GM12878 (cell line): ENCODE data around the gene AMT. TPM values are rescaled to one million over a fixed set of nuclear protein-coding genes. Genes with fewer than 3 reads are reported as not detected.

ENCODE experiments used
- ATAC-seq: fragments of 200-7000 bp; cut with Tn5 transposase; 3 replicates; pipeline ENCODE4 v1.9.1; 2020; ENCODE audit warnings: mild to moderate bottlenecking, moderate library complexity
- BruUV-seq: library from RNA; stranded (reverse); fragments of 400-500 nt; replicated peaks from 2 replicates; lab custom pipeline; 2021; lab: Mats Ljungman, UMichigan
- CTCF ChIA-PET: fragments of 300-600 bp; sonication (Branson Sonifier 250); formaldehyde crosslinking; extraction: SDS; loops from one replicate; lab custom pipeline; 2021; ENCODE audit warnings: inconsistent platforms; lab: Yijun Ruan, JAX
- POLR2A ChIA-PET: fragments of 350-600 bp; formaldehyde crosslinking; extraction: SDS; loops from one replicate; lab custom pipeline; 2021; ENCODE audit warnings: inconsistent platforms; lab: Charles Lee
- RAD21 ChIA-PET: fragments of 300-600 bp; sonication (Branson Sonifier 250); formaldehyde crosslinking; loops from one replicate; lab custom pipeline; 2023; ENCODE audit warnings: antibody characterized with exemption; ENCODE audit not compliant: unreplicated experiment; lab: Charles Lee
- SMC1A ChIA-PET: fragments of 300-600 bp; sonication (Branson Sonifier 250); formaldehyde crosslinking; loops from one replicate; lab custom pipeline; 2023; ENCODE audit not compliant: unreplicated experiment, uncharacterized antibody; lab: Charles Lee
- DNase-seq: peaks from one replicate; pipeline ENCODE4 v3.0.0-alpha.2; 2011; ENCODE audit warnings: low read depth, low spot score
- FAIRE-seq: peaks from 3 replicates; lab custom pipeline; 2011; peaks lifted over from hg19 to GRCh38; lab: Jason Lieb, UNC
- H2AFZ ChIP-seq: 2 replicates; pipeline ENCODE4 v1.6.0; 2011; ENCODE audit warnings: low read depth, low read length, control low read depth; ENCODE audit not compliant: control insufficient read depth
- H3K27ac ChIP-seq: 2 replicates; pipeline ENCODE4 v1.5.1; 2011; ENCODE audit warnings: control low read depth; ENCODE audit not compliant: control insufficient read depth, insufficient read depth
- H3K27me3 ChIP-seq, 2 experiments: replicated peaks in 1 of 2; 2 replicates each; pipeline versions ENCODE4 v1.6.0 to v1.6.1; 2011; ENCODE audit warnings: low read length in 1 of 2; ENCODE audit not compliant: control insufficient read depth in 2 of 2, insufficient read depth in 2 of 2
- H3K36me3 ChIP-seq, 2 experiments: 2 replicates each; pipeline ENCODE4 v1.5.1; 2011; ENCODE audit warnings: low read length in 1 of 2; ENCODE audit not compliant: control insufficient read depth in 2 of 2, insufficient read depth in 2 of 2
- H3K4me1 ChIP-seq: 2 replicates; pipeline ENCODE4 v1.6.1; 2011; ENCODE audit warnings: mild to moderate bottlenecking, low read length, moderate library complexity, mixed read lengths; ENCODE audit not compliant: control insufficient read depth, insufficient read depth
- H3K4me2 ChIP-seq: 2 replicates; pipeline ENCODE4 v1.6.0; 2011; ENCODE audit warnings: control low read depth; ENCODE audit not compliant: control insufficient read depth, insufficient read depth
- H3K4me3 ChIP-seq: fragments of 200-600 bp; sonication (generic); 2 replicates; pipeline ENCODE4 v1.5.1; 2016
- H3K79me2 ChIP-seq: 2 replicates; pipeline ENCODE4 v1.6.0; 2011; ENCODE audit warnings: low read length; ENCODE audit not compliant: control insufficient read depth, insufficient read depth
- H3K9ac ChIP-seq: 2 replicates; pipeline ENCODE4 v1.8.0; 2011; ENCODE audit warnings: low read length, control low read depth, mixed read lengths; ENCODE audit not compliant: control insufficient read depth, insufficient read depth
- H3K9me3 ChIP-seq: replicated peaks from 3 replicates; pipeline ENCODE4 v1.5.1; 2011; ENCODE audit warnings: mild to moderate bottlenecking, low read length; ENCODE audit not compliant: control insufficient read depth, insufficient read depth
- H4K20me1 ChIP-seq: 2 replicates; pipeline ENCODE4 v1.6.0; 2011; ENCODE audit not compliant: control insufficient read depth, insufficient read depth
- ATF7 ChIP-seq: fragments of 450-650 bp; IDR thresholded peaks from 2 replicates; pipeline ENCODE4 v1.6.1; 2016; ENCODE audit warnings: low read depth, mild to moderate bottlenecking
- BACH1 ChIP-seq: fragments of 450-650 bp; IDR thresholded peaks from 2 replicates; pipeline ENCODE4 v1.6.1; 2017; ENCODE audit warnings: mild to moderate bottlenecking, borderline replicate concordance
- CEBPZ ChIP-seq: fragments of 150-350 bp; IDR thresholded peaks from 2 replicates; pipeline ENCODE4 v1.6.1; 2016; ENCODE audit warnings: low read depth, low read length
- CTCF ChIP-seq, 3 experiments: IDR thresholded peaks in 2 of 3; conservative IDR thresholded peaks in 1 of 3; 2 replicates each; pipeline ENCODE4 v1.5.1; 2011; ENCODE audit warnings: low read depth in 3 of 3, low read length in 3 of 3, mild to moderate bottlenecking in 3 of 3, control low read depth in 2 of 3, moderate library complexity in 2 of 3, inconsistent platforms in 1 of 3, mixed read lengths in 1 of 3; ENCODE audit not compliant: control insufficient read depth in 2 of 3, insufficient read depth in 1 of 3; ENCODE audit errors: extremely low read depth in 1 of 3
- ELK1 ChIP-seq: IDR thresholded peaks from 2 replicates; pipeline ENCODE4 v1.6.1; 2012; ENCODE audit warnings: low read depth, low read length, improper control_type of control experiment
- EZH2 ChIP-seq: IDR thresholded peaks from 2 replicates; pipeline ENCODE4 v1.6.1; 2012; ENCODE audit warnings: low read depth, mild to moderate bottlenecking, control low read depth, inconsistent platforms, low read length, borderline replicate concordance; ENCODE audit not compliant: control insufficient read depth
- GABPA ChIP-seq: IDR thresholded peaks from 2 replicates; pipeline ENCODE4 v1.6.1; 2014; ENCODE audit warnings: antibody characterized with exemption, low read depth, mild to moderate bottlenecking, inconsistent platforms
- GATAD2B ChIP-seq: fragments of 450-650 bp; conservative IDR thresholded peaks from 2 replicates; pipeline ENCODE4 v1.6.1; 2017; ENCODE audit warnings: low read depth, mild to moderate bottlenecking, moderate library complexity
- NFYA ChIP-seq: IDR thresholded peaks from 2 replicates; pipeline ENCODE4 v1.6.1; 2011; ENCODE audit warnings: low read depth, mild to moderate bottlenecking, low read length, improper control_type of control experiment, borderline replicate concordance
- NR2F1 ChIP-seq: fragments of 450-650 bp; conservative IDR thresholded peaks from 2 replicates; pipeline ENCODE4 v1.6.1; 2017; ENCODE audit warnings: mild to moderate bottlenecking
- TCF12 ChIP-seq: IDR thresholded peaks from 2 replicates; pipeline ENCODE4 v1.6.1; 2011; ENCODE audit warnings: low read depth, mild to moderate bottlenecking, low read length
- TCF7 ChIP-seq: IDR thresholded peaks from 2 replicates; pipeline ENCODE4 v1.6.1; 2014; ENCODE audit warnings: antibody characterized with exemption, borderline replicate concordance
- ZBED1 ChIP-seq: IDR thresholded peaks from 2 replicates; pipeline ENCODE4 v1.6.1; 2016; ENCODE audit warnings: borderline replicate concordance
- ZNF687 ChIP-seq: fragments of 450-650 bp; IDR thresholded peaks from 2 replicates; pipeline ENCODE4 v1.6.1; 2017; ENCODE audit warnings: mild to moderate bottlenecking, moderate library complexity
- WGBS: methylation state at CpG from one replicate; pipeline ENCODE4 v1.1.6; 2016; ENCODE audit warnings: low lambda C conversion rate; ENCODE audit not compliant: insufficient replicate concordance, insufficient coverage; ENCODE audit errors: missing lambda C conversion rate; 5-methylcytosine and 5-hydroxymethylcytosine counted together
- in situ Hi-C: fragments of 300-500 bp; cut with MboI; formaldehyde crosslinking; loops from 9 replicates; pipeline ENCODE4 v1.14.3; 2018; ENCODE audit warnings: mixed read lengths
- intact Hi-C: fragments of 100-400 bp; cut with micrococcal nuclease; formaldehyde crosslinking; loops from one replicate; pipeline ENCODE4 v1.14.2; 2022; ENCODE audit not compliant: unreplicated experiment
- polyA plus RNA-seq, 11 experiments: library from polyadenylated mRNA; depleted of rRNA in 4 of 11; unstranded in 6 of 11; stranded (reverse) in 5 of 11; fragments of >200 nt; fragmentation: Nextera tagmentation in 4 of 11; fragmentation: Illumina TruSeq in 1 of 11; extraction: Ambion mirVana in 4 of 11; extraction: Trizol in 1 of 11; gene quantifications; 1 replicate in 1 of 11; 2 replicates in 10 of 11; pipeline versions ENCODE4 v1.2.1 to v1.2.3, GENCODE V29; 2011 to 2016; ENCODE audit warnings: inconsistent platforms in 2 of 11, missing spikeins in 2 of 11, low read depth in 1 of 11
- total RNA-seq, 4 experiments: library from RNA; depleted of rRNA in 3 of 4; stranded (reverse); fragments of >200 nt in 3 of 4; fragmentation: Illumina TruSeq in 1 of 4; extraction: Trizol in 1 of 4; gene quantifications; 2 replicates each; pipeline versions ENCODE4 v1.2.1 to v1.2.3, GENCODE V29; 2013 to 2021

Gene AMT
- total and polyA plus RNA-seq, 10 of the 15 experiments (the other 5 are each of a cell fraction or from before 2014, with no cell fraction given), result 0.45 to 7.2 (median 2.6) TPM

GRCh38 chr3:49462222-49462621 lies 39.9 kb upstream of the AMT start:
- POLR2A ChIA-PET, result interaction anchor here (1.7 kb wide), 1 partner anchor 8 kb away, joined by 7 read pairs; the partner anchor contains the start of gene DAG1
- no peaks in the 10 kb centered on the region for H3K79me2 ChIP-seq
- WGBS, result 48% methylated on average over 2 of the region's 3 CpGs
- TF ChIP-seq CTCF (IDR thresholded peaks at IDR 0.05 in 2 of 3, conservative IDR thresholded peaks at IDR 0.05 in 1 of 3; ENCODE audit: control insufficient read depth in 2 of 3, extremely low read depth in 1 of 3, insufficient read depth in 1 of 3, low read depth in 3 of 3, low read length in 3 of 3) (no peak), TCF7 (no peak), BACH1 (no peak), ATF7 (no peak), TCF12 (no peak), EZH2 (no peak), ELK1 (no peak), GABPA (no peak), ZBED1 (no peak), GATAD2B (no peak), NR2F1 (no peak), ZNF687 (no peak), CEBPZ (no peak), NFYA (no peak)

More at GRCh38 chr3:49462222-49462621, 39.9 kb upstream of the AMT start:
- H3K4me2 ChIP-seq, result no peak overlapping the region
- H4K20me1 ChIP-seq, result no peaks in the 10 kb centered on the region
- CTCF ChIA-PET, result interaction anchor here (1.4 kb wide), 1 partner anchor 32 kb away, joined by 3 read pairs; no protein-coding TSS in a partner anchor
- no peak for FAIRE-seq
- peak overlapping the region; percentile 52 for H2AFZ ChIP-seq
- H3K4me3 ChIP-seq, result no peak overlapping the region
- H3K36me3 ChIP-seq, result no peaks in the 10 kb centered on the region
- intact Hi-C loops, result no loop called here
- SMC1A ChIA-PET, result no interaction called here
- H3K9me3 ChIP-seq, result no peaks in the 10 kb centered on the region
- RAD21 ChIA-PET, result interaction anchor here (0.6 kb wide), 1 partner anchor 19 kb away, joined by 3 read pairs; no protein-coding TSS in a partner anchor
- H3K9ac ChIP-seq, result no peak overlapping the region
- no peak for ATAC-seq
- BruUV-seq, result no TSS peak
- no peaks in the 10 kb centered on the region for H3K27me3 ChIP-seq
- DNase-seq, result no peak
- in situ Hi-C loops, result no loop called here
- H3K27ac ChIP-seq, result no peak overlapping the region
- H3K4me1 ChIP-seq, result peaks cover 5% of the 10 kb centered on the region; the same call in 1 of the 2 replicates
